ENCODE results near the gene ACAN.

DNA sequence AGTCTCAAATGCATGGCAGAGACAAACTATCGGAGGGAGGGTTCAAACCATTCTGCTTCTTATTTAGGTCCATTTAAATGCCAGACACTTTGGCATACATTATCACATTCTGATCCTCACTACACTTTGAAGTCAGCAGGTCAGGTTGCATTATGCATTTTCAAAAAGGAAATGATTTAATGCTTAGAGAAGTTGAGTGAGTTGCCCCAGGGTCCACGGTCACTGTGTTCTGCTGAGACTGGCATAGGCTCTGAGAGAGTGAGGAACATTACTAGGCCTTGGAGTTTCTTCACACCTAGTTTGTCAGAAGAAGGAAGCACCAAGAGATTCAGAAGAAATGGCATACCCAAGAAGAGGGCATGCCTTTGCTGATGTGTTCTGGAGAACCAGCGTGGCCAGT, 46.3 kb upstream of the ACAN start:
- TF ChIP-seq, protein P1, sequence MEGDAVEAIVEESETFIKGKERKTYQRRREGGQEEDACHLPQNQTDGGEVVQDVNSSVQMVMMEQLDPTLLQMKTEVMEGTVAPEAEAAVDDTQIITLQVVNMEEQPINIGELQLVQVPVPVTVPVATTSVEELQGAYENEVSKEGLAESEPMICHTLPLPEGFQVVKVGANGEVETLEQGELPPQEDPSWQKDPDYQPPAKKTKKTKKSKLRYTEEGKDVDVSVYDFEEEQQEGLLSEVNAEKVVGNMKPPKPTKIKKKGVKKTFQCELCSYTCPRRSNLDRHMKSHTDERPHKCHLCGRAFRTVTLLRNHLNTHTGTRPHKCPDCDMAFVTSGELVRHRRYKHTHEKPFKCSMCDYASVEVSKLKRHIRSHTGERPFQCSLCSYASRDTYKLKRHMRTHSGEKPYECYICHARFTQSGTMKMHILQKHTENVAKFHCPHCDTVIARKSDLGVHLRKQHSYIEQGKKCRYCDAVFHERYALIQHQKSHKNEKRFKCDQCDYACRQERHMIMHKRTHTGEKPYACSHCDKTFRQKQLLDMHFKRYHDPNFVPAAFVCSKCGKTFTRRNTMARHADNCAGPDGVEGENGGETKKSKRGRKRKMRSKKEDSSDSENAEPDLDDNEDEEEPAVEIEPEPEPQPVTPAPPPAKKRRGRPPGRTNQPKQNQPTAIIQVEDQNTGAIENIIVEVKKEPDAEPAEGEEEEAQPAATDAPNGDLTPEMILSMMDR (IDR thresholded peaks at IDR 0.05), result no peak
- no peak for TF ChIP-seq POLR2A (IDR thresholded peaks at IDR 0.05)
